Measurements from ENCODE around the gene FAM78A.

DNA sequence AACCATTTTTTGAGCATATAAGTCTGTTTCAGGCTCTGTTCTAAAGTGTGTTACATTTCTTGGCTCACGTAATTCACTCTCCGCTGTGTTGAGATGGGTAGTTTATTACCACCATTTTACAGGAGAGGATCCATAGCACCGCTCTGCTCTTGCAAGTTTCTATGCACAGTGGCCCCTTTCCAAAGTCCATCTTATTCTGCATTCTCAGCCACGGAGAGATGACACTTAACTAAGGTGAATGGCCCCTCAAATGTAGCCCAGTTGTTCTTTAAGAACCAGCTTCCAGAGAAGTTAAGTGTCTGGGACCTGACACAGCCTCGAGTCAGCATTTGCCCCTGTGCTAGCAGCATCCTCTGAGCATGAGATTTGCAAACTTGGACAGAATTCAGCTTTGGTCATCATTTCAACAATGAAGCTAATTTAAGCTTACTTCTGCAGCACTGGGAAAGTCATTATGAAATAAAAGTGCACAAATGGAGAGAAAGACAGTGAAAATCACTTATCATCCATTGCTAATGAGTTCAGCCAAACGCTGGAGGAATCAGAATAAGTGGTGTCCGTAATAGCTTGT lies 61.9 kb downstream of the FAM78A start:
- TF ChIP-seq EZH2 (IDR thresholded peaks at IDR 0.05; ENCODE audit: borderline replicate concordance, low read depth, low read length, poor library complexity, severe bottlenecking), result no peak
- TF ChIP-seq, protein P1, sequence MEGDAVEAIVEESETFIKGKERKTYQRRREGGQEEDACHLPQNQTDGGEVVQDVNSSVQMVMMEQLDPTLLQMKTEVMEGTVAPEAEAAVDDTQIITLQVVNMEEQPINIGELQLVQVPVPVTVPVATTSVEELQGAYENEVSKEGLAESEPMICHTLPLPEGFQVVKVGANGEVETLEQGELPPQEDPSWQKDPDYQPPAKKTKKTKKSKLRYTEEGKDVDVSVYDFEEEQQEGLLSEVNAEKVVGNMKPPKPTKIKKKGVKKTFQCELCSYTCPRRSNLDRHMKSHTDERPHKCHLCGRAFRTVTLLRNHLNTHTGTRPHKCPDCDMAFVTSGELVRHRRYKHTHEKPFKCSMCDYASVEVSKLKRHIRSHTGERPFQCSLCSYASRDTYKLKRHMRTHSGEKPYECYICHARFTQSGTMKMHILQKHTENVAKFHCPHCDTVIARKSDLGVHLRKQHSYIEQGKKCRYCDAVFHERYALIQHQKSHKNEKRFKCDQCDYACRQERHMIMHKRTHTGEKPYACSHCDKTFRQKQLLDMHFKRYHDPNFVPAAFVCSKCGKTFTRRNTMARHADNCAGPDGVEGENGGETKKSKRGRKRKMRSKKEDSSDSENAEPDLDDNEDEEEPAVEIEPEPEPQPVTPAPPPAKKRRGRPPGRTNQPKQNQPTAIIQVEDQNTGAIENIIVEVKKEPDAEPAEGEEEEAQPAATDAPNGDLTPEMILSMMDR (conservative IDR thresholded peaks at IDR 0.05; ENCODE audit: low read depth, low read length), result no peak

Data from A673 (cell line).